ENCODE results near the gene STEAP2. TPM values are rescaled to one million over a fixed set of nuclear protein-coding genes. Genes with fewer than 3 reads are reported as not detected.

The STEAP2 gene
- total RNA-seq, 1 experiment from 2014 or later, result 17.0 TPM

DNA sequence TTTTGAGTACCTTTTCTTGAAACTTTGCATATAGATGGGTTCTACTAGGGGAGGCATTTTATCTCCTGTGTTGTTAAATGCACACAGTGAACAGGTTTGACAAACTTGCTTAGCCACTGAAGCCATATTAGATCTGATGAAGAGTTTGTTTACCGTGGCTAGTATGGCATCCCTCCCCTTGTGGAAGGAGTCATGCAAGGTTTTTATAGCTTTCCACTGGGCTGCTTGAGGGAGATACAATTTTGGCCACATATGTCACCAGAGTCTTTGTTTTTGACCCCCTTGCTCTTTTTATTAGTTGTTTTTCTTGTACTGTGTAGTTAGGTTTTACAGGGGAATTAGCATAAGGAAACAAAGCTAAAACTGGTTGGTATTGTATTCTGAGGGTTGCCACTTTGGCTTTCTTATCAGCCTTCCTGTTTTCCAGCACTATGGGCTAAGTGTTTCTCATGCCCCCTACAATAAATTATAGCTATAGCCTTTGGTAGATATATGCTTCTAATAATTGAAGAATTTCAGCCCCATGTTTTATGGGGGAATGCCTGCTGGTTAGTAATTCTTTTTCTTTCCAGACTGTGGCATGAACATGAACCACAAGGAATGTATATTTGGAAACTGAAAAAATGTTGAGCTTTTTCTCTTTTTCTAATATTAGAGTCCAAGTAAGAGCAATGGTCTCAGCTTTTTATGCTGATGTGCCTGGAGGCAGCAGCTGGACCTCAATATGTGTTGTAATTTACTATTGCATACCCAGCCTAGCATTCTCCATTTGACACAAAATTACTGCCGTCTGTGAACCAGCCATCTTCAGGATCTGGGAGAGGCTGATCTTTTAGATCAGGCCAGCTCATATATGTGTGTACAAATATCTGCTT, 18.4 kb upstream of the STEAP2 start:
- TF ChIP-seq, protein P1, sequence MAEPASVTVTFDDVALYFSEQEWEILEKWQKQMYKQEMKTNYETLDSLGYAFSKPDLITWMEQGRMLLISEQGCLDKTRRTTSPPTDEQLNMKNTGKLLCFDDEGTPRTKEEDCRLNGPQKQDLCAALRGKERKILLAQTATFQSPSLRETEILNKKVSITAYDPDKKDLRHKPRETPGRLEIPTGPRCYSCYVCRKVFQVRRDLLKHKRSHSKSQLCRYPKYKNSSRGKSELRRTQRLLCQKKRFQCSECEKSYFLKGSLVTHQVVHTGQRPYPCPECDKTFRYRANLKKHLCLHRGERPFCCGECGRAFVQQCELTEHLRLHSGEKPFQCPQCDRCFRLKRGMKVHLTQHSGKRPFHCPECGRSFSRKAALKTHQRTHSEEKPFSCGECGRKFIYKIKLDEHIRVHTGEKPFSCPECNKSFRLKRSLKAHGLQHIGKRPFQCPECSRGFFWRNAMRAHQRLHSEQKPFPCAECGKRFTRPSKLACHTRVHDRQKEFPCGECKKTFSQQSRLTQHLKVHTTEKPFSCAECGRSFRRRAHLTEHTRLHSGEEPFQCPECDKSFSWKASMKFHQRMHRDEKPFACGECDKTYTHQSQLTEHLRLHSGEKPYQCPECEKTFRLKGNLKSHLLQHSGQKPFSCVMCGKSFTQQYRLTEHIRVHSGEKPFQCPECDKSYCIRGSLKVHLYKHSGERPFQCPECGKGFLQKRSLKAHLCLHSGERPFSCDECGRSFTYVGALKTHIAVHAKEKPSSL (CRISPR knock-in tag; conservative IDR thresholded peaks at IDR 0.05), result no peak
- TF ChIP-seq ZNF396 (CRISPR knock-in tag; IDR thresholded peaks at IDR 0.05; ENCODE audit: borderline replicate concordance), result no peak
- TF ChIP-seq TEAD4 (CRISPR knock-in tag; IDR thresholded peaks at IDR 0.05), result no peak
- TF ChIP-seq, protein P2, sequence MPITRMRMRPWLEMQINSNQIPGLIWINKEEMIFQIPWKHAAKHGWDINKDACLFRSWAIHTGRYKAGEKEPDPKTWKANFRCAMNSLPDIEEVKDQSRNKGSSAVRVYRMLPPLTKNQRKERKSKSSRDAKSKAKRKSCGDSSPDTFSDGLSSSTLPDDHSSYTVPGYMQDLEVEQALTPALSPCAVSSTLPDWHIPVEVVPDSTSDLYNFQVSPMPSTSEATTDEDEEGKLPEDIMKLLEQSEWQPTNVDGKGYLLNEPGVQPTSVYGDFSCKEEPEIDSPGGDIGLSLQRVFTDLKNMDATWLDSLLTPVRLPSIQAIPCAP (CRISPR knock-in tag; IDR thresholded peaks at IDR 0.05), result no peak
- no peak for TF ChIP-seq CREB1 (CRISPR knock-in tag; IDR thresholded peaks at IDR 0.05)
- TF ChIP-seq, protein P3, sequence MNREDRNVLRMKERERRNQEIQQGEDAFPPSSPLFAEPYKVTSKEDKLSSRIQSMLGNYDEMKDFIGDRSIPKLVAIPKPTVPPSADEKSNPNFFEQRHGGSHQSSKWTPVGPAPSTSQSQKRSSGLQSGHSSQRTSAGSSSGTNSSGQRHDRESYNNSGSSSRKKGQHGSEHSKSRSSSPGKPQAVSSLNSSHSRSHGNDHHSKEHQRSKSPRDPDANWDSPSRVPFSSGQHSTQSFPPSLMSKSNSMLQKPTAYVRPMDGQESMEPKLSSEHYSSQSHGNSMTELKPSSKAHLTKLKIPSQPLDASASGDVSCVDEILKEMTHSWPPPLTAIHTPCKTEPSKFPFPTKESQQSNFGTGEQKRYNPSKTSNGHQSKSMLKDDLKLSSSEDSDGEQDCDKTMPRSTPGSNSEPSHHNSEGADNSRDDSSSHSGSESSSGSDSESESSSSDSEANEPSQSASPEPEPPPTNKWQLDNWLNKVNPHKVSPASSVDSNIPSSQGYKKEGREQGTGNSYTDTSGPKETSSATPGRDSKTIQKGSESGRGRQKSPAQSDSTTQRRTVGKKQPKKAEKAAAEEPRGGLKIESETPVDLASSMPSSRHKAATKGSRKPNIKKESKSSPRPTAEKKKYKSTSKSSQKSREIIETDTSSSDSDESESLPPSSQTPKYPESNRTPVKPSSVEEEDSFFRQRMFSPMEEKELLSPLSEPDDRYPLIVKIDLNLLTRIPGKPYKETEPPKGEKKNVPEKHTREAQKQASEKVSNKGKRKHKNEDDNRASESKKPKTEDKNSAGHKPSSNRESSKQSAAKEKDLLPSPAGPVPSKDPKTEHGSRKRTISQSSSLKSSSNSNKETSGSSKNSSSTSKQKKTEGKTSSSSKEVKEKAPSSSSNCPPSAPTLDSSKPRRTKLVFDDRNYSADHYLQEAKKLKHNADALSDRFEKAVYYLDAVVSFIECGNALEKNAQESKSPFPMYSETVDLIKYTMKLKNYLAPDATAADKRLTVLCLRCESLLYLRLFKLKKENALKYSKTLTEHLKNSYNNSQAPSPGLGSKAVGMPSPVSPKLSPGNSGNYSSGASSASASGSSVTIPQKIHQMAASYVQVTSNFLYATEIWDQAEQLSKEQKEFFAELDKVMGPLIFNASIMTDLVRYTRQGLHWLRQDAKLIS (CRISPR knock-in tag; IDR thresholded peaks at IDR 0.05; ENCODE audit: borderline replicate concordance), result no peak
- TF ChIP-seq, protein P4, sequence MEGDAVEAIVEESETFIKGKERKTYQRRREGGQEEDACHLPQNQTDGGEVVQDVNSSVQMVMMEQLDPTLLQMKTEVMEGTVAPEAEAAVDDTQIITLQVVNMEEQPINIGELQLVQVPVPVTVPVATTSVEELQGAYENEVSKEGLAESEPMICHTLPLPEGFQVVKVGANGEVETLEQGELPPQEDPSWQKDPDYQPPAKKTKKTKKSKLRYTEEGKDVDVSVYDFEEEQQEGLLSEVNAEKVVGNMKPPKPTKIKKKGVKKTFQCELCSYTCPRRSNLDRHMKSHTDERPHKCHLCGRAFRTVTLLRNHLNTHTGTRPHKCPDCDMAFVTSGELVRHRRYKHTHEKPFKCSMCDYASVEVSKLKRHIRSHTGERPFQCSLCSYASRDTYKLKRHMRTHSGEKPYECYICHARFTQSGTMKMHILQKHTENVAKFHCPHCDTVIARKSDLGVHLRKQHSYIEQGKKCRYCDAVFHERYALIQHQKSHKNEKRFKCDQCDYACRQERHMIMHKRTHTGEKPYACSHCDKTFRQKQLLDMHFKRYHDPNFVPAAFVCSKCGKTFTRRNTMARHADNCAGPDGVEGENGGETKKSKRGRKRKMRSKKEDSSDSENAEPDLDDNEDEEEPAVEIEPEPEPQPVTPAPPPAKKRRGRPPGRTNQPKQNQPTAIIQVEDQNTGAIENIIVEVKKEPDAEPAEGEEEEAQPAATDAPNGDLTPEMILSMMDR (IDR thresholded peaks at IDR 0.05), result no peak
- TF ChIP-seq, protein P5, sequence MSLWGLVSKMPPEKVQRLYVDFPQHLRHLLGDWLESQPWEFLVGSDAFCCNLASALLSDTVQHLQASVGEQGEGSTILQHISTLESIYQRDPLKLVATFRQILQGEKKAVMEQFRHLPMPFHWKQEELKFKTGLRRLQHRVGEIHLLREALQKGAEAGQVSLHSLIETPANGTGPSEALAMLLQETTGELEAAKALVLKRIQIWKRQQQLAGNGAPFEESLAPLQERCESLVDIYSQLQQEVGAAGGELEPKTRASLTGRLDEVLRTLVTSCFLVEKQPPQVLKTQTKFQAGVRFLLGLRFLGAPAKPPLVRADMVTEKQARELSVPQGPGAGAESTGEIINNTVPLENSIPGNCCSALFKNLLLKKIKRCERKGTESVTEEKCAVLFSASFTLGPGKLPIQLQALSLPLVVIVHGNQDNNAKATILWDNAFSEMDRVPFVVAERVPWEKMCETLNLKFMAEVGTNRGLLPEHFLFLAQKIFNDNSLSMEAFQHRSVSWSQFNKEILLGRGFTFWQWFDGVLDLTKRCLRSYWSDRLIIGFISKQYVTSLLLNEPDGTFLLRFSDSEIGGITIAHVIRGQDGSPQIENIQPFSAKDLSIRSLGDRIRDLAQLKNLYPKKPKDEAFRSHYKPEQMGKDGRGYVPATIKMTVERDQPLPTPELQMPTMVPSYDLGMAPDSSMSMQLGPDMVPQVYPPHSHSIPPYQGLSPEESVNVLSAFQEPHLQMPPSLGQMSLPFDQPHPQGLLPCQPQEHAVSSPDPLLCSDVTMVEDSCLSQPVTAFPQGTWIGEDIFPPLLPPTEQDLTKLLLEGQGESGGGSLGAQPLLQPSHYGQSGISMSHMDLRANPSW (CRISPR knock-in tag; conservative IDR thresholded peaks at IDR 0.05; ENCODE audit: low read depth), result no peak
- TF ChIP-seq ZNF219 (CRISPR knock-in tag; IDR thresholded peaks at IDR 0.05; ENCODE audit: borderline replicate concordance), result no peak
- no peak for TF ChIP-seq SOX15 (CRISPR knock-in tag; IDR thresholded peaks at IDR 0.05)
- TF ChIP-seq MYBL2 (CRISPR knock-in tag; IDR thresholded peaks at IDR 0.05), result no peak
- TF ChIP-seq, protein P6, sequence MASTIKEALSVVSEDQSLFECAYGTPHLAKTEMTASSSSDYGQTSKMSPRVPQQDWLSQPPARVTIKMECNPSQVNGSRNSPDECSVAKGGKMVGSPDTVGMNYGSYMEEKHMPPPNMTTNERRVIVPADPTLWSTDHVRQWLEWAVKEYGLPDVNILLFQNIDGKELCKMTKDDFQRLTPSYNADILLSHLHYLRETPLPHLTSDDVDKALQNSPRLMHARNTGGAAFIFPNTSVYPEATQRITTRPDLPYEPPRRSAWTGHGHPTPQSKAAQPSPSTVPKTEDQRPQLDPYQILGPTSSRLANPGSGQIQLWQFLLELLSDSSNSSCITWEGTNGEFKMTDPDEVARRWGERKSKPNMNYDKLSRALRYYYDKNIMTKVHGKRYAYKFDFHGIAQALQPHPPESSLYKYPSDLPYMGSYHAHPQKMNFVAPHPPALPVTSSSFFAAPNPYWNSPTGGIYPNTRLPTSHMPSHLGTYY (CRISPR knock-in tag; IDR thresholded peaks at IDR 0.05), result no peak
- TF ChIP-seq, protein P7, sequence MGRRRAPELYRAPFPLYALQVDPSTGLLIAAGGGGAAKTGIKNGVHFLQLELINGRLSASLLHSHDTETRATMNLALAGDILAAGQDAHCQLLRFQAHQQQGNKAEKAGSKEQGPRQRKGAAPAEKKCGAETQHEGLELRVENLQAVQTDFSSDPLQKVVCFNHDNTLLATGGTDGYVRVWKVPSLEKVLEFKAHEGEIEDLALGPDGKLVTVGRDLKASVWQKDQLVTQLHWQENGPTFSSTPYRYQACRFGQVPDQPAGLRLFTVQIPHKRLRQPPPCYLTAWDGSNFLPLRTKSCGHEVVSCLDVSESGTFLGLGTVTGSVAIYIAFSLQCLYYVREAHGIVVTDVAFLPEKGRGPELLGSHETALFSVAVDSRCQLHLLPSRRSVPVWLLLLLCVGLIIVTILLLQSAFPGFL (CRISPR knock-in tag; IDR thresholded peaks at IDR 0.05; ENCODE audit: borderline replicate concordance), result no peak
- TF ChIP-seq, protein P8, sequence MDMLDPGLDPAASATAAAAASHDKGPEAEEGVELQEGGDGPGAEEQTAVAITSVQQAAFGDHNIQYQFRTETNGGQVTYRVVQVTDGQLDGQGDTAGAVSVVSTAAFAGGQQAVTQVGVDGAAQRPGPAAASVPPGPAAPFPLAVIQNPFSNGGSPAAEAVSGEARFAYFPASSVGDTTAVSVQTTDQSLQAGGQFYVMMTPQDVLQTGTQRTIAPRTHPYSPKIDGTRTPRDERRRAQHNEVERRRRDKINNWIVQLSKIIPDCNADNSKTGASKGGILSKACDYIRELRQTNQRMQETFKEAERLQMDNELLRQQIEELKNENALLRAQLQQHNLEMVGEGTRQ (CRISPR knock-in tag; IDR thresholded peaks at IDR 0.05), result no peak
- TF ChIP-seq ELF4 (CRISPR knock-in tag; IDR thresholded peaks at IDR 0.05; ENCODE audit: low read depth), result no peak
- no peak for TF ChIP-seq ZNF138 (CRISPR knock-in tag; conservative IDR thresholded peaks at IDR 0.05)
- no peak for TF ChIP-seq ETV6 (CRISPR knock-in tag; IDR thresholded peaks at IDR 0.05)
- no peak for TF ChIP-seq ATF1 (CRISPR knock-in tag; IDR thresholded peaks at IDR 0.05)
- Mint-ChIP-seq H3K4me1 (no peaks in the 10 kb centered on the region), H3K4me3 (no peak overlapping the region), H3K27ac (no peak overlapping the region), H3K27me3 (ENCODE audit: low read depth) (peaks cover 4% of the 10 kb centered on the region; the same call in 1 of the 2 replicates), H3K36me3 (peaks cover 26% of the 10 kb centered on the region), H3K9me3 (peaks cover 57% of the 10 kb centered on the region)
- DNase-seq (ENCODE audit: low spot score) (no peak), ATAC-seq (no peak)
- CTCF ChIA-PET, result interaction anchor here (0.8 kb wide), 1 partner anchor 418 kb away, joined by 3 read pairs; no protein-coding TSS in a partner anchor
- POLR2A ChIA-PET, result no interaction called here
